BE2C (cell line): ENCODE results near the gene UGT1A6.

ENCODE experiments used
- DNase-seq: peaks from one replicate; pipeline ENCODE4 v3.0.0-alpha.2; 2020
- H3K27me3 ChIP-seq: fragments of 250-450 bp; sonication (Bioruptor Pico); 2 replicates; pipeline ENCODE4 v1.5.1; 2020; ENCODE audit warnings: mild to moderate bottlenecking
- H3K36me3 ChIP-seq: fragments of 250-450 bp; sonication (Bioruptor Pico); 2 replicates; pipeline ENCODE4 v1.5.1; 2020; ENCODE audit warnings: mild to moderate bottlenecking
- H3K4me1 ChIP-seq: fragments of 250-450 bp; sonication (Bioruptor Pico); 2 replicates; pipeline ENCODE4 v1.5.1; 2020
- H3K4me3 ChIP-seq: 2 replicates; pipeline ENCODE4 v1.5.1; 2011; ENCODE audit warnings: low read depth, low read length
- H3K9me3 ChIP-seq: fragments of 250-450 bp; sonication (Bioruptor Pico); 2 replicates; pipeline ENCODE4 v1.5.1; 2020
- TF ChIP-seq, protein P1 (sequence below): IDR thresholded peaks from 2 replicates; pipeline ENCODE4 v1.5.1; 2012; ENCODE audit warnings: mild to moderate bottlenecking, low read depth, low read length

Gene UGT1A6

GRCh38 chr2:233680361-233681045 is 12.2 kb upstream of the UGT1A6 start:
- TF ChIP-seq, protein P1, sequence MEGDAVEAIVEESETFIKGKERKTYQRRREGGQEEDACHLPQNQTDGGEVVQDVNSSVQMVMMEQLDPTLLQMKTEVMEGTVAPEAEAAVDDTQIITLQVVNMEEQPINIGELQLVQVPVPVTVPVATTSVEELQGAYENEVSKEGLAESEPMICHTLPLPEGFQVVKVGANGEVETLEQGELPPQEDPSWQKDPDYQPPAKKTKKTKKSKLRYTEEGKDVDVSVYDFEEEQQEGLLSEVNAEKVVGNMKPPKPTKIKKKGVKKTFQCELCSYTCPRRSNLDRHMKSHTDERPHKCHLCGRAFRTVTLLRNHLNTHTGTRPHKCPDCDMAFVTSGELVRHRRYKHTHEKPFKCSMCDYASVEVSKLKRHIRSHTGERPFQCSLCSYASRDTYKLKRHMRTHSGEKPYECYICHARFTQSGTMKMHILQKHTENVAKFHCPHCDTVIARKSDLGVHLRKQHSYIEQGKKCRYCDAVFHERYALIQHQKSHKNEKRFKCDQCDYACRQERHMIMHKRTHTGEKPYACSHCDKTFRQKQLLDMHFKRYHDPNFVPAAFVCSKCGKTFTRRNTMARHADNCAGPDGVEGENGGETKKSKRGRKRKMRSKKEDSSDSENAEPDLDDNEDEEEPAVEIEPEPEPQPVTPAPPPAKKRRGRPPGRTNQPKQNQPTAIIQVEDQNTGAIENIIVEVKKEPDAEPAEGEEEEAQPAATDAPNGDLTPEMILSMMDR: no peak
- no peaks in the 10 kb centered on the region for H3K9me3 ChIP-seq
- H3K36me3 ChIP-seq: no peaks in the 10 kb centered on the region
- H3K27me3 ChIP-seq: no peaks in the 10 kb centered on the region
- no peaks in the 10 kb centered on the region for H3K4me1 ChIP-seq
- H3K4me3 ChIP-seq: no peak overlapping the region
- DNase-seq: no peak

DNA sequence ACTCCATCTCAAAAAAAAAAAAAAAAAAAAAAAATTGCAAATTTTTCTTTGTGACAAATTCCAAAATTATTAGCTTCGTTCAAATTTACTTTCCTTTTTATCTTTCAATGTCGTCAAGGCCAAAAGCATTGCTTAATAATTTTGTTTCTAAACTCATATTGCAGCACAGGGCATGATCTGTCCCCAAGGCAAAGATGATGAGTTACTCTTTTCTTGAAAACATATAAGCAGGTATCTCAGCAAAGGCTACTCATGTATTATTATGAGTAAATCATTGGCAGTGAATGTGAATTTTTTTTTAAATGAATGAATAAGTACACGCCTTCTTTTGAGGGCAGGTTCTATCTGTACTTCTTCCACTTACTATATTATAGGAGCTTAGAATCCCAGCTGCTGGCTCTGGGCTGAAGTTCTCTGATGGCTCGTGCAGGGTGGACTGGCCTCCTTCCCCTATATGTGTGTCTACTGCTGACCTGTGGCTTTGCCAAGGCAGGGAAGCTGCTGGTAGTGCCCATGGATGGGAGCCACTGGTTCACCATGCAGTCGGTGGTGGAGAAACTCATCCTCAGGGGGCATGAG is 11.1 kb upstream of the UGT1A6 start, which contains the start of gene UGT1A7:
Gene UGT1A7 (plus strand): TSS at position 381 of the 579 bp plus-strand sequence. CDS start 37 bp downstream, at position 418.
- Histone ChIP-seq H3K27me3 (no peaks in the 10 kb centered on the region), H3K9me3 (no peaks in the 10 kb centered on the region), H3K4me1 (no peaks in the 10 kb centered on the region), H3K4me3 (no peak within 1 kb of the TSS), H3K36me3 (no peaks in the 10 kb centered on the region)
- TF ChIP-seq, protein P1: no peak
- no peak for DNase-seq

DNA sequence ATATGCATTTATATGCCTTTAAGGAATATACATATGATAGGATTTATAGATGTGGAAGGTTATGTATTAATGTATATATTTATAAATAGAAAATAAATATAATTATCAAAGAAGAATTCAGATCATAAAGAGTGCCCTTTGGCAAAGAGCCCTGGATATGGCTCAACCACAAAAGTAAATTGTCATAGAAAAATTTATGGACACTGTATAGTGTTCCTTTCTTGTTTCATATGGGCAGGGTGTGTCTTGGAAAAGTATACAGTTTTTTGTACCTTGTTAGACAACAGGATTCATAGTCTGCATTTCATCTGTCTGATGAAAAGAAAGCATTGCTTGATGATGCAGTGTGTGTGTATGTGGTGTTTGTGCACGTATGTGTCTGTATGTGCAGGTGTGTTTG is 8.1 kb upstream of the UGT1A6 start:
- no peaks in the 10 kb centered on the region for H3K4me1 ChIP-seq
- no peaks in the 10 kb centered on the region for H3K36me3 ChIP-seq
- no peaks in the 10 kb centered on the region for H3K27me3 ChIP-seq
- no peaks in the 10 kb centered on the region for H3K9me3 ChIP-seq
- H3K4me3 ChIP-seq: no peak overlapping the region
- no peak for DNase-seq
- TF ChIP-seq, protein P1: no peak

DNA sequence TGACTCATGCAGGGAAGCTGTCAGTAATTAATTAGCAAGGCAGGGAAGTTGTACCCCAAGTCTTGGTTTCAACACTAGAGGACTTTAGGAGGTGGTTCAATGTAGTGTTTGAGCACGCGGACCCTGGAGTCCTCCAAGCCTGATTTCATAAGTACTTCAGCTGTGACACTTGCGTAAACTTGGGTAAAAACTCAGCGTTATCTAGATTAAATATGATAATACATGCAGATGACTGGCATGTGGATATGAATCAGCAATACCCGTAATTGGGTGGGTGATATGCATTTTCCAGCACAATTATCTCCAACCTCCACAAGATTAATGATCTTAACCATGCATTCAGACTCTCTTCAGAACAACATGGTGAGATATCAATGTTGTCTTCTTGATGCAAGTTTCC is 5.8 kb upstream of the UGT1A6 start:
- no peaks in the 10 kb centered on the region for H3K9me3 ChIP-seq
- H3K4me3 ChIP-seq: no peak overlapping the region
- no peaks in the 10 kb centered on the region for H3K4me1 ChIP-seq
- H3K27me3 ChIP-seq: no peaks in the 10 kb centered on the region
- TF ChIP-seq, protein P1: no peak
- H3K36me3 ChIP-seq: no peaks in the 10 kb centered on the region
- no peak for DNase-seq

- no peak overlapping the region for H3K4me3 ChIP-seq
- no peaks in the 10 kb centered on the region for H3K27me3 ChIP-seq
- H3K9me3 ChIP-seq: no peaks in the 10 kb centered on the region
- H3K4me1 ChIP-seq: no peaks in the 10 kb centered on the region
- TF ChIP-seq, protein P1: no peak
- H3K36me3 ChIP-seq: no peaks in the 10 kb centered on the region
- no peak for DNase-seq
Measured at GRCh38 chr2:233688341-233688740, 4.3 kb upstream of the UGT1A6 start.

- H3K9me3 ChIP-seq: no peaks in the 10 kb centered on the region
Measured at GRCh38 chr2:233689031-233689430, 3.7 kb upstream of the UGT1A6 start.

More at GRCh38 chr2:233689031-233689430, 3.7 kb upstream of the UGT1A6 start:
- Histone ChIP-seq H3K27me3 (no peaks in the 10 kb centered on the region), H3K4me3 (no peak overlapping the region), H3K4me1 (no peaks in the 10 kb centered on the region), H3K36me3 (no peaks in the 10 kb centered on the region)
- no peak for DNase-seq
- TF ChIP-seq, protein P1: no peak
